Kidney epithelial cell (primary cell): ENCODE results near the gene EEF2K. TPM values are rescaled to one million over a fixed set of nuclear protein-coding genes. Genes with fewer than 3 reads are reported as not detected.
A peak's percentile ranks its signal among the peaks of the same experiment; 100 is the strongest.

Source experiments
- DNase-seq: peaks from one replicate; pipeline ENCODE4 v3.0.0-alpha.2; 2010; ENCODE audit warnings: low read depth
- H3K27me3 ChIP-seq: 2 replicates; pipeline ENCODE4 v1.6.0; 2011; ENCODE audit warnings: low read length; ENCODE audit not compliant: control insufficient read depth, insufficient read depth
- H3K36me3 ChIP-seq: 2 replicates; pipeline ENCODE4 v1.5.1; 2011; ENCODE audit warnings: low read length; ENCODE audit not compliant: control insufficient read depth, insufficient read depth
- H3K4me3 ChIP-seq: 2 replicates; pipeline ENCODE4 v1.5.1; 2011; ENCODE audit warnings: low read depth, mild to moderate bottlenecking, control low read depth, low read length
- total RNA-seq: library from RNA; depleted of rRNA; stranded (reverse); fragments of >200 nt; gene quantifications from 2 replicates; pipeline ENCODE4 v1.2.3, GENCODE V29; 2015
- TF ChIP-seq, protein P1 (sequence below): IDR thresholded peaks from 2 replicates; pipeline ENCODE4 v1.5.1; 2011; ENCODE audit warnings: mild to moderate bottlenecking, moderate library complexity, low read length, control low read depth, inconsistent platforms; ENCODE audit not compliant: insufficient read depth, poor library complexity, severe bottlenecking

EEF2K gene
- total RNA-seq, 1 donor from 2014 or later: 6.8 TPM

DNA sequence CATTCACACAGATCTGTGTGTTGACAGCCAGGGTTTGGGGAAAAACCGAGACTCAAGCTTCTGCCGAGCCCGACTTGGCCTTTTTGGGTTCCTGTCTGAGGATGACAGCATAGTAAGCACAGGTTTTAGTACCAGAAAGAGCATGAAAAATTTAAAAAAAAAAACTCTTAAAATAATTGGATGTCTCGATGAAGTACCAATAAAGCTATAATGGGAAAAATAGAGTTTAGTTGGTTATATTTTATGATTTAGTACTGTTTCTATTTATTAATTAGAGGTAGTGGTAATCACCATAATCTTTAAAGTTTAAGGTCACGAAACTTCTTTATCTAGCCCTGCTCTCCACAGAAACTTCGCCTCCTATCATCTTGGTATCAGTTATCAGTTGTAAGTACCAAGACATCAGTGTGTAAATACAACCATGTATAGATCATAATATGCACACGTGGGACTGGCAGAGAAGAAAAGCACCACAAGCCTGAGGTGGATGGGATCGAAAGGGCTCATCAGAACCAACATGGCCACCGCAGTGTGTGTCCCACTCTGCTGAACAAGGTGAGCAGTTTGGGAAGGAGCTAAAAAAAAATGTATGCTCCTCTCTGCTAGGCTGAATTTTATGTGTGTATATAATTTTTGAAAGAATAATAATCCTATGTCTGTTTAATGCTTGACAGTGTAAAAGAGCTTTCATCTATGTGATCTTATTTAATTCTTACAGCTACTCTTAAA lies 14.4 kb upstream of the EEF2K start:
- DNase-seq: no peak
- Histone ChIP-seq H3K4me3 (peak overlapping the region; percentile 65), H3K27me3 (no peaks in the 10 kb centered on the region), H3K36me3 (no peaks in the 10 kb centered on the region)
- TF ChIP-seq, protein P1, sequence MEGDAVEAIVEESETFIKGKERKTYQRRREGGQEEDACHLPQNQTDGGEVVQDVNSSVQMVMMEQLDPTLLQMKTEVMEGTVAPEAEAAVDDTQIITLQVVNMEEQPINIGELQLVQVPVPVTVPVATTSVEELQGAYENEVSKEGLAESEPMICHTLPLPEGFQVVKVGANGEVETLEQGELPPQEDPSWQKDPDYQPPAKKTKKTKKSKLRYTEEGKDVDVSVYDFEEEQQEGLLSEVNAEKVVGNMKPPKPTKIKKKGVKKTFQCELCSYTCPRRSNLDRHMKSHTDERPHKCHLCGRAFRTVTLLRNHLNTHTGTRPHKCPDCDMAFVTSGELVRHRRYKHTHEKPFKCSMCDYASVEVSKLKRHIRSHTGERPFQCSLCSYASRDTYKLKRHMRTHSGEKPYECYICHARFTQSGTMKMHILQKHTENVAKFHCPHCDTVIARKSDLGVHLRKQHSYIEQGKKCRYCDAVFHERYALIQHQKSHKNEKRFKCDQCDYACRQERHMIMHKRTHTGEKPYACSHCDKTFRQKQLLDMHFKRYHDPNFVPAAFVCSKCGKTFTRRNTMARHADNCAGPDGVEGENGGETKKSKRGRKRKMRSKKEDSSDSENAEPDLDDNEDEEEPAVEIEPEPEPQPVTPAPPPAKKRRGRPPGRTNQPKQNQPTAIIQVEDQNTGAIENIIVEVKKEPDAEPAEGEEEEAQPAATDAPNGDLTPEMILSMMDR: no peak

DNA sequence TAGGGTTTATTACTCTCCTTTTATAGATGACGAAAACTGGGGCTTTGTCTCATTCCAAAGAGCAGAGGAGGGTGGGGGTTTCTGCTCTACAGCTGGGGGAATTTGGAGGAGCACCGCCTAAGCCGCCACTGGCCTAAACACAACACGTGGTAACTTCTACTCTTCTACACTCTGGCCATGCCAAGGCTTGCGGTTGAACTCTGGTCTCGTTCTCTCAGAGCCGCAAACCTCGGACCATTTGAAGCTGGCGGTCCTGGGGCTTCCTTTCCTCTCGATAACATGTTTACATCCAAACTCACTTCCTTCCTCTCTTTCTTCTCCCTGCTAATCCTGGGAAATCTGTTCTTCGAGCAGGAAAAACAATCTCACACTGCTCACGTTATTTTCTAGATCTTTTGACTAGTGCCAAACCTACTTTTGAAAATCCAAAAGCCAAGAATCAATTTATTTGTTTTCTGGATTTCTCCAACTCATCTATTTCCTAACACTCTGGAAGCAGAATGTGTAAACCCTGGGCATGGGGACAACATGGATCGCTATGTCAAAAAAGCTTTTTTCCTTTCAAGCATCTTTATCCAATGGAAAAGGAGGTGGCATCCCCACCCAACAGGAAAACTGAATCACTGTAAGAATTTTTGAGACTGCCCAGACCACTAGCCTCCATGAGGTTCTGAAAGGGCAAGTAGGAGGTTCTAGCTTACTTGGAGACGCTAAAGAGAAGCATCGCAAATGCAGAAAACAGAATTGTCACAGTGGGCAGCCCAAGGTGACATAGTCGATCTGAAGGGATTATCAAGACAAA lies 13.6 kb upstream of the EEF2K start:
- Histone ChIP-seq H3K4me3 (no peak overlapping the region), H3K36me3 (no peaks in the 10 kb centered on the region), H3K27me3 (no peaks in the 10 kb centered on the region)
- DNase-seq: no peak
- TF ChIP-seq, protein P1: no peak

DNA sequence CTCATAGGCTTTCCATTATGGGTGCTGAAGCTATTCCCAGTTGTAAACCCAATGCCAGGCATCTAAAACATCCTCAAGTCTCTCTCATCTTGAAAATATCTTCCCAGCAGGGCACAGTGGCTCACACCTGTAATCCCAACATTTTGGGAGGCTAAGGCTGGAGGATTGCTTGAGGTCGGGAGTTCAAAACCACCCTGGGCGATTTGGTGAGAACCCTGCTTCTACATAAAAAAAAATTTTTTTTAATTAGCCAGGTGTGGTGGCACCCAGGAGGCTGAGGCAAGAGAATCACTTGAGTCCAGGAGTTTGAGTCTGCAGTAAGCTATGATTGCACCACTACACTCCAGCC lies 13.0 kb upstream of the EEF2K start:
- no peak overlapping the region for H3K4me3 ChIP-seq
- TF ChIP-seq, protein P1: no peak
- no peaks in the 10 kb centered on the region for H3K27me3 ChIP-seq
- DNase-seq: no peak
- no peaks in the 10 kb centered on the region for H3K36me3 ChIP-seq

DNA sequence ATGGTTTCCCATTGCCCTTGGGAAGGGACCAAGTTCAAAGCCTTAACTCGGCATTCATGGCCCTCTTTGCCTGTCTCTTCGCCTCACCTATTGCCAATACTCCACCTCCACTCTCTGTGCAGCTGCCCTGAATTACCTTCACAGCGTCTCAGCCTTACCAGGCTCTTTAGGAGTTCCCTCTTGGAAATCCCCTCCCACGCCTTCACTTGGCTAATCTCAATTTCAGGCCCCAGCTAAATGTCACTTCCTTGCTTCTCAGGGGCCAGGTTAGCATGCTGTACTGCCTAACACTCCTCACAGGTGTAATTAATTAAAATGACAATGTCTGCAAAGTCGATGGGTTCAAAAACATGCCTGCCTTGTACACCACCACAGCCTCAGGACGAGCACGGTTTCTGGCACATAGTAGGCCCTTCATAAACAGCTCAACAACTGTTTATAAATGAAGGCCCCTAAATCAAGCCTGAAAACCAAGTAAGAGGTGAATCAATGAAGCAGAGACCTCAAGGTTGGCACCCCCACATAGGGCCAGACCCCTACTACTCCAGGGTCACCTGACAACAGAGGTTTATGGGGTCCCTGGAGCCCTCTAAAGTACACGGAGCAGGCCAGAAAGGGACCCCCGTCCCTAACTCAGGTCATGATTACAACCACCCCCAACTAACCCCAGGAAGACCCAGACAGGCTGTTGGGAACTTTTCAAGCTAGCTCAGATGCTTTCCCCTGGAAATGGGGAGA lies 11.2 kb upstream of the EEF2K start:
- H3K36me3 ChIP-seq: no peaks in the 10 kb centered on the region
- no peak overlapping the region for H3K4me3 ChIP-seq
- TF ChIP-seq, protein P1: no peak
- H3K27me3 ChIP-seq: no peaks in the 10 kb centered on the region
- DNase-seq: no peak

DNA sequence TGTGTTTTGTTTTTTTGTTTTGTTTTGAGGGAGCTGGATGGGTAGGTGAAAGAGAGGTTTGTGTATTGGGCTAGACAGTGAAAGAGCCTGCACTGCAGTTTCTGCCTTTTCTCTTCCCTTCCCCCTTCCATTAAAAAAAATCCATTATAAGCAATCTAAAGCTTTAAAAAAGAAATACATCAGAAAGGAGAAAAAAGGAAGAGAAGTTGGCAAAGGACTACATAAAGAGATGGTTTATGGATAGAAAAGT lies 10.7 kb upstream of the EEF2K start:
- Histone ChIP-seq H3K4me3 (no peak overlapping the region), H3K36me3 (no peaks in the 10 kb centered on the region), H3K27me3 (no peaks in the 10 kb centered on the region)
- TF ChIP-seq, protein P1: no peak
- no peak for DNase-seq
